ENCODE data around the gene C16orf74. TPM values are rescaled to one million over a fixed set of nuclear protein-coding genes. Genes with fewer than 3 reads are reported as not detected.

C16orf74 gene
- polyA plus RNA-seq, 1 donor (not counting 4 experiments of a cell fraction or from before 2014, with no cell fraction given): 35.3 TPM

DNA sequence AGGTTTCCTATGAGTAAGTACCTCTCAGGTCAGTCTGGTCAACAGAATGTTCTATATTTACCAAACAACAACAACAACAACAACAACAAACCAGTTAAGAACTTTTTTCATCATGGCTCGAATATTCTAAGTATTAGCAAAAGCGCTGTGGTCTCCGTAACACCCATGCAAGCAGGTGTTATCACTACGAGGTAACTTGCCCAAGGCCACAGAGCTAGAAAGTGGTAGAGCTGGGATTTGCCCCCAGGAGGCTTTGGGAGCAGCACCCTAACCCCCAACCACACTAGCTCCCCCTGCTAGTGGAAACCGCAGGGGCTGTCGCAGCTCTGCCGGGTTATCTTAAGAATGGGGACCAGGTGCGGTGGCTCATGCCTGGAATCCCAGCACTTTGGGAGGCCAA is 23.9 kb upstream of the C16orf74 start:
- dilution Hi-C loops (cut with MboI; ENCODE audit: extremely low pct_ligation_motif_present, low sequenced_read_pairs): no loop called here
- no peak for TF ChIP-seq EZH2 (IDR thresholded peaks at IDR 0.05; ENCODE audit: low read length)
- TF ChIP-seq, protein P1, sequence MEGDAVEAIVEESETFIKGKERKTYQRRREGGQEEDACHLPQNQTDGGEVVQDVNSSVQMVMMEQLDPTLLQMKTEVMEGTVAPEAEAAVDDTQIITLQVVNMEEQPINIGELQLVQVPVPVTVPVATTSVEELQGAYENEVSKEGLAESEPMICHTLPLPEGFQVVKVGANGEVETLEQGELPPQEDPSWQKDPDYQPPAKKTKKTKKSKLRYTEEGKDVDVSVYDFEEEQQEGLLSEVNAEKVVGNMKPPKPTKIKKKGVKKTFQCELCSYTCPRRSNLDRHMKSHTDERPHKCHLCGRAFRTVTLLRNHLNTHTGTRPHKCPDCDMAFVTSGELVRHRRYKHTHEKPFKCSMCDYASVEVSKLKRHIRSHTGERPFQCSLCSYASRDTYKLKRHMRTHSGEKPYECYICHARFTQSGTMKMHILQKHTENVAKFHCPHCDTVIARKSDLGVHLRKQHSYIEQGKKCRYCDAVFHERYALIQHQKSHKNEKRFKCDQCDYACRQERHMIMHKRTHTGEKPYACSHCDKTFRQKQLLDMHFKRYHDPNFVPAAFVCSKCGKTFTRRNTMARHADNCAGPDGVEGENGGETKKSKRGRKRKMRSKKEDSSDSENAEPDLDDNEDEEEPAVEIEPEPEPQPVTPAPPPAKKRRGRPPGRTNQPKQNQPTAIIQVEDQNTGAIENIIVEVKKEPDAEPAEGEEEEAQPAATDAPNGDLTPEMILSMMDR (optimal IDR thresholded peaks at IDR 0.05 in 1 of 3, IDR thresholded peaks at IDR 0.05 in 1 of 3, conservative IDR thresholded peaks at IDR 0.05 in 1 of 3; ENCODE audit: extremely low read depth in 1 of 3, insufficient read depth in 2 of 3, low read length in 3 of 3): no peak
- Histone ChIP-seq H3K9me3 (ENCODE audit: control insufficient read depth, low read depth, low read length) (no peaks in the 10 kb centered on the region), H3K27me3 (ENCODE audit: control insufficient read depth, extremely low read depth, insufficient read depth, low read length) (no peaks in the 10 kb centered on the region), H4K20me1 (ENCODE audit: control insufficient read depth, extremely low read depth, insufficient read depth, low read length) (no peaks in the 10 kb centered on the region), H3K4me1 (ENCODE audit: control insufficient read depth, extremely low read depth, insufficient read depth, low read length) (peaks cover 14% of the 10 kb centered on the region), H3K36me3 (ENCODE audit: control insufficient read depth in 2 of 2, extremely low read depth in 1 of 2, insufficient read depth in 2 of 2, low read length in 2 of 2) (peaks cover 8 to 10% of the 10 kb centered on the region in 2 experiments), H3K4me2 (ENCODE audit: control insufficient read depth, extremely low read depth, insufficient read depth, low read depth, low read length) (no peak overlapping the region), H3K9ac (ENCODE audit: control insufficient read depth, extremely low read depth, insufficient read depth, low read length) (no peak overlapping the region), H3K9me1 (ENCODE audit: control insufficient read depth, extremely low read depth, insufficient read depth, low read length) (no peaks in the 10 kb centered on the region), H3K27ac (ENCODE audit: control insufficient read depth, insufficient read depth, low read length) (no peak overlapping the region), H3K4me3 (ENCODE audit: control insufficient read depth in 2 of 3, extremely low read depth in 1 of 3, insufficient read depth in 2 of 3, low read depth in 1 of 3, low read length in 3 of 3) (no peak overlapping the region), H2AFZ (ENCODE audit: control insufficient read depth, low read length) (no peak overlapping the region), H3K79me2 (ENCODE audit: control insufficient read depth, insufficient read depth, low read length) (no peaks in the 10 kb centered on the region)
- DNase-seq (ENCODE audit: low read depth, low spot score) (no peak), FAIRE-seq (no peak)

DNA sequence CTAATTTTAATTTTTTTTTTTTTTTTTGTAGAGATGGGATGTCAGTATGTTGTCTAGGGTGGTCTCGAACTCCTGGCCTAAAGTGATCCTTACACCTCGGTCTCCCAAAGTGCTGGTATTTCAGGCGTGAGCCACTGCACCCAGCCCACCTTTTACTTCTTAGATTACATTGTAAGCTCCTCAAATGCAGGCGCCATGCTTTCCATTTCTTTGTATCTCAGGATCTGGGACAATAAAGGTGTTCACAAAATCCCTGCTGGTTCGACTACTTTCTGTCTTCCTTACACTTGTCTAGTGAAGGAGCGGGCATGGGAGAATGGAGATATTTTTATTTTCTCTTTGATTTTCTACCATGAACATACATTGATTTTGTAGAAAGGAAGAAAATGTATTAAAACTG is 23.2 kb upstream of the C16orf74 start:
- FAIRE-seq (no peak), DNase-seq (ENCODE audit: low read depth, low spot score) (no peak)
- no peaks in the 10 kb centered on the region for H3K9me1 ChIP-seq (ENCODE audit: control insufficient read depth, extremely low read depth, insufficient read depth, low read length)
- TF ChIP-seq, protein P1 (optimal IDR thresholded peaks at IDR 0.05 in 1 of 3, IDR thresholded peaks at IDR 0.05 in 1 of 3, conservative IDR thresholded peaks at IDR 0.05 in 1 of 3; ENCODE audit: extremely low read depth in 1 of 3, insufficient read depth in 2 of 3, low read length in 3 of 3): no peak
- TF ChIP-seq EZH2 (IDR thresholded peaks at IDR 0.05; ENCODE audit: low read length): no peak
- no peaks in the 10 kb centered on the region for H3K9me3 ChIP-seq (ENCODE audit: control insufficient read depth, low read depth, low read length)
- H3K27ac ChIP-seq (ENCODE audit: control insufficient read depth, insufficient read depth, low read length): no peak overlapping the region
- H3K4me2 ChIP-seq (ENCODE audit: control insufficient read depth, extremely low read depth, insufficient read depth, low read depth, low read length): no peak overlapping the region
- H2AFZ ChIP-seq (ENCODE audit: control insufficient read depth, low read length): no peak overlapping the region
- peaks cover 5 to 8% of the 10 kb centered on the region in 2 experiments for H3K36me3 ChIP-seq (ENCODE audit: control insufficient read depth in 2 of 2, extremely low read depth in 1 of 2, insufficient read depth in 2 of 2, low read length in 2 of 2)
- H3K4me1 ChIP-seq (ENCODE audit: control insufficient read depth, extremely low read depth, insufficient read depth, low read length): peaks cover 14% of the 10 kb centered on the region
- no peaks in the 10 kb centered on the region for H3K27me3 ChIP-seq (ENCODE audit: control insufficient read depth, extremely low read depth, insufficient read depth, low read length)
- H3K9ac ChIP-seq (ENCODE audit: control insufficient read depth, extremely low read depth, insufficient read depth, low read length): no peak overlapping the region
- H3K4me3 ChIP-seq (ENCODE audit: control insufficient read depth in 2 of 3, extremely low read depth in 1 of 3, insufficient read depth in 2 of 3, low read depth in 1 of 3, low read length in 3 of 3): no peak overlapping the region
- H4K20me1 ChIP-seq (ENCODE audit: control insufficient read depth, extremely low read depth, insufficient read depth, low read length): no peaks in the 10 kb centered on the region
- dilution Hi-C loops (cut with MboI; ENCODE audit: extremely low pct_ligation_motif_present, low sequenced_read_pairs): no loop called here
- no peaks in the 10 kb centered on the region for H3K79me2 ChIP-seq (ENCODE audit: control insufficient read depth, insufficient read depth, low read length)

Data from keratinocyte (primary cell).